A549 (cell line): ENCODE data around the gene RBPJ.

Experiments
- CTCF ChIP-seq: fragments of >200 bp; sonication (Bioruptor Twin); formaldehyde crosslinking; IDR thresholded peaks from 3 replicates; pipeline ENCODE4 v1.5.1; 2016
- JUNB ChIP-seq: fragments of >200 bp; sonication (Bioruptor Twin); formaldehyde crosslinking; IDR thresholded peaks from 2 replicates; pipeline ENCODE4 v1.6.1; 2016

- no peak for TF ChIP-seq CTCF
- TF ChIP-seq JUNB, result no peak
Observed at GRCh38 chr4:26464420-26465095, 143.7 kb downstream of the RBPJ start.
